ENCODE data around the gene NAALADL2. TPM values are rescaled to one million over a fixed set of nuclear protein-coding genes. Genes with fewer than 3 reads are reported as not detected.

Gene NAALADL2
- total RNA-seq, 1 experiment from 2014 or later, result 1.6 TPM

GRCh38 chr3:175672119-175672689 is 813.1 kb downstream of the NAALADL2 start:
- H3K4me2 ChIP-seq (ENCODE audit: insufficient read depth, insufficient read length, low read length), result no peak overlapping the region
- no peak overlapping the region for H4K91ac ChIP-seq (ENCODE audit: insufficient read length, low read depth, low read length)
- WGBS (ENCODE audit: extremely low coverage, insufficient read length, low lambda C conversion rate), result no CpG with 5 or more reads among the region's 6 CpGs
- H3K4me1 Mint-ChIP-seq, result no peaks in the 10 kb centered on the region
- no peaks in the 10 kb centered on the region for H3K9me3 Mint-ChIP-seq
- H3K9me3 ChIP-seq (ENCODE audit: control insufficient read depth, low read depth, low read length), result no peaks in the 10 kb centered on the region
- H3K27ac ChIP-seq (ENCODE audit: insufficient read length, low read depth, low read length), result no peak overlapping the region
- no peak overlapping the region for H4K5ac ChIP-seq (ENCODE audit: insufficient read length, low read depth, low read length)
- no peak overlapping the region for H2BK120ac ChIP-seq (ENCODE audit: low read depth, low read length, poor library complexity, severe bottlenecking)
- H3K79me1 ChIP-seq (ENCODE audit: insufficient read depth, low read depth, low read length, poor library complexity, severe bottlenecking), result no peaks in the 10 kb centered on the region
- H3K79me2 ChIP-seq (ENCODE audit: insufficient read depth, low read length), result no peaks in the 10 kb centered on the region
- no peak overlapping the region for H3T11ph ChIP-seq (ENCODE audit: low read length)
- H3K4me1 ChIP-seq (ENCODE audit: insufficient read depth, low read length), result no peaks in the 10 kb centered on the region
- H4K8ac ChIP-seq (replicated peaks; ENCODE audit: insufficient read length, low read depth, low read length), result no peak overlapping the region
- no peak overlapping the region for H2BK12ac ChIP-seq (ENCODE audit: insufficient read length, low read depth, low read length)
- no peak overlapping the region for H3K9ac ChIP-seq (ENCODE audit: extremely low read depth, insufficient read length, low read length)
- no peak overlapping the region for H2BK20ac ChIP-seq (ENCODE audit: low read depth, low read length, poor library complexity, severe bottlenecking)
- no peak for TF ChIP-seq CTCF (conservative IDR thresholded peaks at IDR 0.05)
- H2BK5ac ChIP-seq (ENCODE audit: insufficient read length, low read length), result no peak overlapping the region
- H3K27me3 Mint-ChIP-seq (ENCODE audit: low read depth), result no peaks in the 10 kb centered on the region
- H3K4ac ChIP-seq (ENCODE audit: low read depth, low read length), result no peak overlapping the region
- H4K20me1 ChIP-seq (ENCODE audit: control insufficient read depth, insufficient read depth, insufficient read length), result no peaks in the 10 kb centered on the region
- no peak overlapping the region for H3K18ac ChIP-seq (ENCODE audit: insufficient read length, low read depth, low read length)
- no peak overlapping the region for H3K27ac Mint-ChIP-seq
- no peaks in the 10 kb centered on the region for H3K23me2 ChIP-seq (ENCODE audit: insufficient read length, low read depth, low read length, poor library complexity, severe bottlenecking)
- H3K27me3 ChIP-seq (ENCODE audit: insufficient read depth, low read length), result no peaks in the 10 kb centered on the region
- H2AFZ ChIP-seq (ENCODE audit: low read length), result no peak overlapping the region
- H2AK5ac ChIP-seq (ENCODE audit: insufficient read length, low read length), result no peak overlapping the region
- no peak overlapping the region for H2BK15ac ChIP-seq (ENCODE audit: low read depth, low read length)
- no peaks in the 10 kb centered on the region for H3K36me3 Mint-ChIP-seq (ENCODE audit: insufficient read depth in 1 of 3, low read depth in 3 of 3)
- DNase-seq, result no peak
- no peak overlapping the region for H3K23ac ChIP-seq (ENCODE audit: insufficient read length, low read depth, low read length)
- H3K14ac ChIP-seq (ENCODE audit: insufficient read depth, low read length), result no peak overlapping the region
- no peak overlapping the region for H3K56ac ChIP-seq (ENCODE audit: insufficient read length, low read depth, low read length)
- H3K4me3 Mint-ChIP-seq, result no peak overlapping the region

Measured in H9 (cell line).